ENCODE data around the gene TNFAIP3.
"Not testable (repeated sequence)": the region's sequence is repeated elsewhere in the genome, so short reads cannot be mapped to it uniquely, and the experiment has no call there.

Gene TNFAIP3

DNA sequence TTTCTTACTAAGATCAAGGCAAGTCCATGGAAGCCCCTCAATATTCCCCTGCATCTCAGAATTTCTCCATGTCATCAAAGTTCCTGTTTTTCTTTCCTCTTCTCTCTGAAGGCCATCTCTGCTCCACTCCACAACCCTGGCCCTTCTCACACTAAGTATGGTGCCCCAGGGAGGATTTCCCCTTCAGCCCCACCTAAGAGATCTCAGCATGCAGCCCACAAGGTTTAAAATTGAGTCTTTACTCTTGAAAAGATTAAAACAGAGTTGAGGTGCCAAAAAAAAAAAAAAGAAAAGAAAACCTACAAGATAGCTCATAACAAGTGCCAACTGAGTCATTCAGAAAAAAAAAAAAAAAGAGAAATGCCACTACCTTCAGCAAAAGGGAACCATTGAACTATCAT lies 36.5 kb upstream of the TNFAIP3 start:
- no peak overlapping the region for H3K4me3 ChIP-seq (ENCODE audit: low read depth, low read length)
- TF ChIP-seq, protein P1, sequence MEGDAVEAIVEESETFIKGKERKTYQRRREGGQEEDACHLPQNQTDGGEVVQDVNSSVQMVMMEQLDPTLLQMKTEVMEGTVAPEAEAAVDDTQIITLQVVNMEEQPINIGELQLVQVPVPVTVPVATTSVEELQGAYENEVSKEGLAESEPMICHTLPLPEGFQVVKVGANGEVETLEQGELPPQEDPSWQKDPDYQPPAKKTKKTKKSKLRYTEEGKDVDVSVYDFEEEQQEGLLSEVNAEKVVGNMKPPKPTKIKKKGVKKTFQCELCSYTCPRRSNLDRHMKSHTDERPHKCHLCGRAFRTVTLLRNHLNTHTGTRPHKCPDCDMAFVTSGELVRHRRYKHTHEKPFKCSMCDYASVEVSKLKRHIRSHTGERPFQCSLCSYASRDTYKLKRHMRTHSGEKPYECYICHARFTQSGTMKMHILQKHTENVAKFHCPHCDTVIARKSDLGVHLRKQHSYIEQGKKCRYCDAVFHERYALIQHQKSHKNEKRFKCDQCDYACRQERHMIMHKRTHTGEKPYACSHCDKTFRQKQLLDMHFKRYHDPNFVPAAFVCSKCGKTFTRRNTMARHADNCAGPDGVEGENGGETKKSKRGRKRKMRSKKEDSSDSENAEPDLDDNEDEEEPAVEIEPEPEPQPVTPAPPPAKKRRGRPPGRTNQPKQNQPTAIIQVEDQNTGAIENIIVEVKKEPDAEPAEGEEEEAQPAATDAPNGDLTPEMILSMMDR (IDR thresholded peaks at IDR 0.05; ENCODE audit: low read depth, low read length) = no peak
- in situ Hi-C loops (cut with HindIII; ENCODE audit: low sequenced_read_pairs) = no loop called here
- peak; percentile 36 for DNase-seq (ENCODE audit: low read depth, low spot score)

GRCh38 chr6:137832110-137832509 lies 34.9 kb upstream of the TNFAIP3 start:
- no peak overlapping the region for H3K4me3 ChIP-seq (ENCODE audit: low read depth, low read length)
- TF ChIP-seq, protein P1 (IDR thresholded peaks at IDR 0.05; ENCODE audit: low read depth, low read length) = no peak
- in situ Hi-C loops (cut with HindIII; ENCODE audit: low sequenced_read_pairs) = no loop called here
- peak; percentile 93 for DNase-seq (ENCODE audit: low read depth, low spot score)

DNA sequence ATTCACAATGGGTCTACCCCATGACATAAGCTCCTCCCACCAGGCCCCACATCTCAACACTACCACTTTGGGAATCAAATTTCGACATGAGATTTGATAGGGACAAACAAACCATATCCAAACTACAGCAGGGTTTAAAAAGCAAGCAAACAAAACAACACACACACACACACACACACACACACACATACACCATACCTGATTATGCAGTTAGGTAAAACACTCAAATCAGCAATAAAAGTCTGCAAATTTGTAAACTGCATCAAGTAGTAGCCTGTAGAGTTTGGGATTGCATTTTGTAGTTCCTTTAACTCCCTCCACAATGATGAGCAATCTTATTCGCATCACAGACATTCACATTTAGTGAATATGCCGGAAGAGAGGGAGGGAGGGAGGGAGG lies 32.6 kb upstream of the TNFAIP3 start:
- in situ Hi-C loops (cut with HindIII; ENCODE audit: low sequenced_read_pairs) = no loop called here
- TF ChIP-seq, protein P1 (IDR thresholded peaks at IDR 0.05; ENCODE audit: low read depth, low read length) = no peak
- H3K4me3 ChIP-seq (ENCODE audit: low read depth, low read length) = no peak overlapping the region
- no peak for DNase-seq (ENCODE audit: low read depth, low spot score)

GRCh38 chr6:137836788-137837187 lies 30.3 kb upstream of the TNFAIP3 start:
- DNase-seq (ENCODE audit: low read depth, low spot score) = no peak
- no peak overlapping the region for H3K4me3 ChIP-seq (ENCODE audit: low read depth, low read length)
- in situ Hi-C loops (cut with HindIII; ENCODE audit: low sequenced_read_pairs) = no loop called here
- TF ChIP-seq, protein P1 (IDR thresholded peaks at IDR 0.05; ENCODE audit: low read depth, low read length) = no peak

- H3K4me3 ChIP-seq (ENCODE audit: low read depth, low read length); DNase-seq (ENCODE audit: low read depth, low spot score); in situ Hi-C loops (cut with HindIII; ENCODE audit: low sequenced_read_pairs): not testable (repeated sequence)
Measured at GRCh38 chr6:137838090-137838489, 29.0 kb upstream of the TNFAIP3 start.

GRCh38 chr6:137838597-137838996 lies 28.5 kb upstream of the TNFAIP3 start:
- H3K4me3 ChIP-seq (ENCODE audit: low read depth, low read length); in situ Hi-C loops (cut with HindIII; ENCODE audit: low sequenced_read_pairs); DNase-seq (ENCODE audit: low read depth, low spot score): not testable (repeated sequence)

DNA sequence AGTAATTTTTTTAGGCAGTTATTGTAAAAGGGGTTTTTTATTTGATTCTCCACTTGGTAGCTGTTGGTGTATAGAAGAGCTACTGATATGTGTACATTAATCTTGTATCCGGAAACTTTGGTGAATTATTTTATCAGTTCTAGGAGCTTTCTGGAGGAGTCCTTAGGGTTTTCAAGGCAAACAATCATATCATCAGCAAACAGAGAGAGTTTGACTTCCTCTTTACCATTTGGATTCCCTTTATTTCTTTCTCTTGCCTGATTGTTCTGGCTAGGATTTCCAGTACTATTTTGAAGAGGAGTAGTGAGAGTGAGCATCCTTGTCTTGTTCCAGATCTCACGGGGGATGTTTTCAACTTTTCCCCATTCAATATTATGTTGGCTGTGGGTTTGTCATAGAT lies 28.0 kb upstream of the TNFAIP3 start:
- TF ChIP-seq, protein P1 (IDR thresholded peaks at IDR 0.05; ENCODE audit: low read depth, low read length) = no peak
- no peak for DNase-seq (ENCODE audit: low read depth, low spot score)
- no peak overlapping the region for H3K4me3 ChIP-seq (ENCODE audit: low read depth, low read length)
- in situ Hi-C loops (cut with HindIII; ENCODE audit: low sequenced_read_pairs) = no loop called here

DNA sequence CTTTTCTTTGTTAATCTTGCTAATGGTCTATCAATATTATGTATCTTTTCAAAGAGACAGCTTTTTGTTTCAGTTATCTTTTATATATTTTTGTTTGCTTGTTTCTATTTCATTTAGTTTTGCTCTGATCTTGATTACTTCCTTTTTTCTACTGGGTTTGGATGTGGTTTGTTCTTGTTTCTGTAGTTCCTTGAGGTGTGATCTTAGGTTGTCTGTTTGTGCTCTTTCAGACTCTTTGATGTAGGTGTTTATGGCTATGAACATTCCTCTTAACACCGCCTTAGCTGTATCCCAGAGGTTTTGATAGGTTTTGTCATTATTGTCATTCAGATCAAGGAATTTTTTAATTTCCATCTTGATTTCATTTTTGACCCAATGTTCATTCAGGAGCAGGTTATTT lies 26.8 kb upstream of the TNFAIP3 start:
- no peak for DNase-seq (ENCODE audit: low read depth, low spot score)
- in situ Hi-C loops (cut with HindIII; ENCODE audit: low sequenced_read_pairs) = no loop called here
- TF ChIP-seq, protein P1 (IDR thresholded peaks at IDR 0.05; ENCODE audit: low read depth, low read length) = no peak
- H3K4me3 ChIP-seq (ENCODE audit: low read depth, low read length) = no peak overlapping the region
